ENCODE measurements around the gene TOP3A.

DNA sequence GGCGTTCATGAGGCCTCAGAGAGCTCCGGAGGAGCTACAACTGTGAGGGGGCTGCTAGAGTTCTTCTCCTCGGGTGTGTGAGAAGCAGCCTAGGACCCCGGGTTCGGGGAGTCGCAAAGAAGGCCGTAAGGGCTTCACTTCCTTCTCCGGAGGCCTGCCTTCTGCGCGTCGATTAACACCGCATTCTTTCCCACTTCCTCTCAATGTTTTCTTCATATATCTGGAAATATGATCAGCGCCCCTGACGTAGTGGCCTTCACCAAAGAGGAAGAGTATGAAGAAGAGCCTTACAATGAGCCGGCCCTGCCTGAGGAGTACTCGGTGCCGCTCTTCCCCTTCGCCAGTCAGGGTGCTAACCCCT, 748 bp upstream of the TOP3A start:
- TF ChIP-seq, protein P1, sequence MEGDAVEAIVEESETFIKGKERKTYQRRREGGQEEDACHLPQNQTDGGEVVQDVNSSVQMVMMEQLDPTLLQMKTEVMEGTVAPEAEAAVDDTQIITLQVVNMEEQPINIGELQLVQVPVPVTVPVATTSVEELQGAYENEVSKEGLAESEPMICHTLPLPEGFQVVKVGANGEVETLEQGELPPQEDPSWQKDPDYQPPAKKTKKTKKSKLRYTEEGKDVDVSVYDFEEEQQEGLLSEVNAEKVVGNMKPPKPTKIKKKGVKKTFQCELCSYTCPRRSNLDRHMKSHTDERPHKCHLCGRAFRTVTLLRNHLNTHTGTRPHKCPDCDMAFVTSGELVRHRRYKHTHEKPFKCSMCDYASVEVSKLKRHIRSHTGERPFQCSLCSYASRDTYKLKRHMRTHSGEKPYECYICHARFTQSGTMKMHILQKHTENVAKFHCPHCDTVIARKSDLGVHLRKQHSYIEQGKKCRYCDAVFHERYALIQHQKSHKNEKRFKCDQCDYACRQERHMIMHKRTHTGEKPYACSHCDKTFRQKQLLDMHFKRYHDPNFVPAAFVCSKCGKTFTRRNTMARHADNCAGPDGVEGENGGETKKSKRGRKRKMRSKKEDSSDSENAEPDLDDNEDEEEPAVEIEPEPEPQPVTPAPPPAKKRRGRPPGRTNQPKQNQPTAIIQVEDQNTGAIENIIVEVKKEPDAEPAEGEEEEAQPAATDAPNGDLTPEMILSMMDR (IDR thresholded peaks at IDR 0.05 in 2 of 3, conservative IDR thresholded peaks at IDR 0.05 in 1 of 3; ENCODE audit: borderline replicate concordance in 1 of 3, insufficient read depth in 1 of 3, low read depth in 2 of 3, low read length in 2 of 3), result no peak
- TF ChIP-seq, protein P2, sequence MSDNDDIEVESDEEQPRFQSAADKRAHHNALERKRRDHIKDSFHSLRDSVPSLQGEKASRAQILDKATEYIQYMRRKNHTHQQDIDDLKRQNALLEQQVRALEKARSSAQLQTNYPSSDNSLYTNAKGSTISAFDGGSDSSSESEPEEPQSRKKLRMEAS (IDR thresholded peaks at IDR 0.05), result no peak
- no peak for TF ChIP-seq RAD21 (IDR thresholded peaks at IDR 0.05; ENCODE audit: low read depth)
- no peak for TF ChIP-seq FOSL1 (IDR thresholded peaks at IDR 0.05; ENCODE audit: low read depth)
- no peak for TF ChIP-seq CBX3 (IDR thresholded peaks at IDR 0.05; ENCODE audit: low read depth)
- no peak for TF ChIP-seq POLR2A (IDR thresholded peaks at IDR 0.05; ENCODE audit: borderline replicate concordance, extremely low read depth, insufficient read depth, insufficient read length)
- no peak for TF ChIP-seq EZH2 (IDR thresholded peaks at IDR 0.05)
- no peak for TF ChIP-seq CEBPB (IDR thresholded peaks at IDR 0.05; ENCODE audit: low read depth)
- TF ChIP-seq ZNF274 (IDR thresholded peaks at IDR 0.05; ENCODE audit: low read depth, low read length), result no peak
